Heart left ventricle (tissue), 16 donors: Measurements from ENCODE around the gene CSPG4. TPM values are rescaled to one million over a fixed set of nuclear protein-coding genes. Genes with fewer than 3 reads are reported as not detected.
"Not testable (repeated sequence)": the region's sequence is repeated elsewhere in the genome, so short reads cannot be mapped to it uniquely, and the experiment has no call there.

Experiments used
- ATAC-seq, 4 donors: fragments of 200-7000 bp; cut with Tn5 transposase; one replicate each; pipeline ENCODE4 v1.9.1; 2020 to 2022; ENCODE audit warnings: moderate library complexity in 4 of 4, mild to moderate bottlenecking in 3 of 4, moderate number of reproducible peaks in 1 of 4
- DNase-seq, 5 donors: peaks; one replicate each; pipeline ENCODE4 v3.0.0-alpha.2; 2020
- H3K27ac ChIP-seq, 12 donors: fragments of 200-600 bp; sonication (generic) in 4 of 12; one replicate each; pipeline versions ENCODE4 v1.5.0 to v1.8.0; 2016 to 2022; ENCODE audit warnings: mild to moderate bottlenecking in 2 of 12
- H3K27me3 ChIP-seq, 9 donors: fragments of 200-600 bp; sonication (generic) in 2 of 9; one replicate each; pipeline versions ENCODE4 v1.5.1 to v1.8.0; 2016 to 2022; ENCODE audit warnings: mild to moderate bottlenecking in 3 of 9
- H3K36me3 ChIP-seq, 9 donors: fragments of 200-600 bp; sonication (generic) in 2 of 9; one replicate each; pipeline versions ENCODE4 v1.5.0 to v1.8.0; 2018 to 2022; ENCODE audit warnings: mild to moderate bottlenecking in 2 of 9
- H3K4me1 ChIP-seq, 12 donors: fragments of 200-600 bp; sonication (generic) in 4 of 12; one replicate each; pipeline versions ENCODE4 v1.5.0 to v1.8.0; 2016 to 2022; ENCODE audit warnings: mild to moderate bottlenecking in 3 of 12
- H3K4me3 ChIP-seq, 12 donors: fragments of 200-600 bp; sonication (generic) in 4 of 12; one replicate each; pipeline versions ENCODE4 v1.5.0 to v1.8.0; 2017 to 2022; ENCODE audit warnings: mild to moderate bottlenecking in 9 of 12, moderate library complexity in 4 of 12
- H3K9me3 ChIP-seq, 12 donors: fragments of 200-600 bp; sonication (generic) in 4 of 12; one replicate each; pipeline versions ENCODE4 v1.5.0 to v1.8.0; 2016 to 2022; ENCODE audit warnings: mild to moderate bottlenecking in 1 of 12
- CTCF ChIP-seq, 12 donors: fragments of 200-600 bp; sonication (generic) in 4 of 12; IDR thresholded peaks; one replicate each; pipeline versions ENCODE4 v1.5.0 to v1.8.0; 2018 to 2022; ENCODE audit warnings: antibody characterized with exemption in 12 of 12, mild to moderate bottlenecking in 5 of 12
- POLR2A ChIP-seq, 2 donors: fragments of 450-650 bp; IDR thresholded peaks; one replicate each; pipeline ENCODE4 v1.6.1; 2017; ENCODE audit warnings: antibody characterized with exemption in 2 of 2, mild to moderate bottlenecking in 2 of 2, moderate library complexity in 2 of 2
- WGBS, 4 donors: extraction: QIAGEN DNeasy Blood & Tissue Kit in 2 of 4; methylation state at CpG; one replicate each; pipeline versions ENCODE4 v1.1.5 to v1.1.7; 2013 to 2018; 5-methylcytosine and 5-hydroxymethylcytosine counted together
- intact Hi-C, 10 donors: fragments of 100-400 bp; cut with DNase I; formaldehyde crosslinking; loops; one replicate each; pipeline versions ENCODE4 v1.11.1 to v1.14.2; 2022
- polyA plus RNA-seq, 2 donors: library from polyadenylated mRNA; stranded (reverse); fragments of 200-250 nt; gene quantifications; one replicate each; pipeline ENCODE4 v1.2.3, GENCODE V29; 2013
- total RNA-seq, 9 donors: library from RNA; depleted of rRNA in 2 of 9; stranded (reverse); fragments of >200 nt in 2 of 9; fragmentation: NEBNext Ultra II Directional in 3 of 9; extraction: Animal tissue kit (Norgen Biotek cat#: 25700) in 3 of 9; gene quantifications; one replicate each; pipeline versions ENCODE4 v1.1.0 to v1.2.4, GENCODE V29; 2016 to 2023
- donor health status: ischemic (EF 13 %, LVEDD 7.1; RV severe dilation, severe dysfunction).
- donor health status: healthy with polysubstance abuse.
- donor health status: DM: no; HTN: yes; CAD: no.
- donor health status: DM: no; HTN: no; CAD: no.
- donor health status: ischemic (EF 25% LVEDD 6.9; RV normal size, moderate dysfunction).
- donor health status: ischemic (EF 25% LVEDD 5.7; RV mildly dilated, moderate dysfunction).
- donor health status: healthy.
- donor health status: DM: yes; HTN: yes; CAD: no.
- donor health status: ischemic (EF 35%, LVEDD 5.7; RV mildly dilated, moderate dysfunction).
- donor health status: nonischemic (EF 11% LVEDD 7.7; RV severe dilation, severe dysfunction).
- donor health status: DM: yes; HTN: yes; CAD: no.
- donor health status: PGD.
- donor health status: ischemic (EF 29% LVEDD 5.4; RV normal size, mild dysfunction).
- donor health status: nonischemic (EF 23%, LVEDD 6.1; RV moderate dilation, normal function).

Gene CSPG4
- total and polyA plus RNA-seq, 11 donors, result 8.5 to 46.9 (median 13.9) TPM

GRCh38 chr15:75637245-75638009, 75.2 kb downstream of the CSPG4 start:
- intact Hi-C loops, result loop anchor here in 9 of 10 donors (1.0 to 5.0 kb wide), 3 partner anchors 11 to 45 kb away; no protein-coding TSS in a partner anchor
- H3K36me3 ChIP-seq, result peaks cover 0 to 12% (median 0%) of the 10 kb centered on the region in 9 donors

DNA sequence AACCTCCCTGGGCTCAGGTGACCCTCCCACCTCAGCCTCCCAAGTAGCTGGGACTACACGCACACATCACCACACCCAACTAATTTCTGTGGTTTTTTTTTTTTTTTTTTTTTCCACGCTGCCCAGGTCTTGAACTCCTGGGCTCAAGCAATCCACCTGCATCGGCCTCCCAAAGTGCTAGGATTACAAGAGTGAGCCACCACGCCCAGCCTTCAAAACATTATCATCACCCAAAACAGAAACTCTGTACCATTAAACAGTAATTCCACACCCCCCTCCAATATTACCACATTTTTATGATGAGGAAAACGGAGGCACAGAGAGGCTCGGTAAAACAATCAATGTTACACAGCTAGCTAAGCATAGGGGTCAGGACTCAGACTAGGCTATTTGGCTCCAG, 76.6 kb downstream of the CSPG4 start:
- TF ChIP-seq CTCF (IDR thresholded peaks at IDR 0.05) (no peak), POLR2A (IDR thresholded peaks at IDR 0.05) (no peak)
- peaks cover 9 to 39% (median 30%) of the 10 kb centered on the region in 12 donors for H3K4me1 ChIP-seq
- H3K4me3 ChIP-seq, result no peak overlapping the region
- H3K27ac ChIP-seq, result no peak overlapping the region
- no peaks in the 10 kb centered on the region for H3K9me3 ChIP-seq
- 92 to 95% (median 93%) methylated on average over 6 of the region's 6 CpGs for WGBS, 4 donors
- peaks cover 0 to 12% (median 0%) of the 10 kb centered on the region in 9 donors for H3K36me3 ChIP-seq
- intact Hi-C loops, result loop anchor here in 8 of 10 donors (5.0 kb wide), 2 partner anchors 36 to 46 kb away; no protein-coding TSS in a partner anchor
- no peak for ATAC-seq
- no peaks in the 10 kb centered on the region for H3K27me3 ChIP-seq
- no peak for DNase-seq

More at GRCh38 chr15:75637245-75638009, 75.2 kb downstream of the CSPG4 start:
- 55 to 69% (median 64%) methylated on average over 4 of the region's 4 CpGs for WGBS, 4 donors
- TF ChIP-seq CTCF (IDR thresholded peaks at IDR 0.05) (no peak), POLR2A (IDR thresholded peaks at IDR 0.05) (no peak)
- H3K27me3 ChIP-seq, result no peaks in the 10 kb centered on the region
- H3K4me3 ChIP-seq, result peak overlapping the region in 3 of 12 donors; percentile 86 to 97 (median 92)
- H3K9me3 ChIP-seq, result no peaks in the 10 kb centered on the region
- H3K27ac ChIP-seq, result peak overlapping the region in 11 of 12 donors; percentile 66 to 99 (median 93)
- DNase-seq (no peak), ATAC-seq (no peak)
- peaks cover 9 to 44% (median 30%) of the 10 kb centered on the region in 12 donors for H3K4me1 ChIP-seq

- intact Hi-C loops, H3K9me3 ChIP-seq, DNase-seq, H3K27me3 ChIP-seq, H3K4me3 ChIP-seq, ATAC-seq, H3K27ac ChIP-seq: not testable (repeated sequence)
- WGBS, 4 donors, result 93 to 97% (median 95%) methylated on average over 7 of the region's 7 CpGs
- Histone ChIP-seq H3K36me3 (peaks cover 0 to 12% (median 0%) of the 10 kb centered on the region in 9 donors), H3K4me1 (peaks cover 6 to 26% (median 20%) of the 10 kb centered on the region in 12 donors)
Measured at GRCh38 chr15:75633922-75634321, 78.7 kb downstream of the CSPG4 start.

DNA sequence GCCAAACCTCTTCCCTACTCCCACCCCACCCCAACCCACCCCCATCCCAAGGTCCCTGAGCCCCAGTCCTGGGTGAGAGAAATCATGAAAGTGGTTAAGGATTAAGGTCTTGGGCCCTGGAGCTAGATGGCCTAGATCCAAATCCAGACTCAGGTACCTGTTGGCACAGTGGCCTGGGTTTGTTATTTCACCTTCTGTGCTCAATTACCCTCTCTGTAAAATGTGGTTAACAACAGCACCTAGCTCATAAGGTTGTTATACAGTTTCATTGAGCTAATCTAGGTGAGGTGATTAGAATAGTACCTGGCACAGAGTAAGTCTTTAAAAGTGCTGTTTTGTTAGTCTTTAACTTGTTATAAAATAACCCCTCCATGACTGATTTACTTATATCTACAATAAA, 80.7 kb downstream of the CSPG4 start:
- no peak overlapping the region for H3K27ac ChIP-seq
- no peak overlapping the region for H3K4me3 ChIP-seq
- H3K4me1 ChIP-seq, result peaks cover 0 to 6% (median 2%) of the 10 kb centered on the region in 12 donors
- ATAC-seq, result no peak
- no peaks in the 10 kb centered on the region for H3K27me3 ChIP-seq
- intact Hi-C loops, result no loop called here
- no peaks in the 10 kb centered on the region for H3K9me3 ChIP-seq
- peaks cover 0 to 4% (median 0%) of the 10 kb centered on the region in 9 donors for H3K36me3 ChIP-seq
- DNase-seq, result no peak
- TF ChIP-seq POLR2A (IDR thresholded peaks at IDR 0.05) (no peak), CTCF (IDR thresholded peaks at IDR 0.05) (no peak)
